Measurements from ENCODE around the gene MYL7.
"Not testable (repeated sequence)": the region's sequence is repeated elsewhere in the genome, so short reads cannot be mapped to it uniquely, and the experiment has no call there.

Gene MYL7

GRCh38 chr7:44132039-44132438 lies 9.1 kb downstream of the MYL7 start:
- Mint-ChIP-seq H3K4me1 (peaks cover 6% of the 10 kb centered on the region), H3K9me3 (peaks cover 3% of the 10 kb centered on the region), H3K27ac (no peak overlapping the region), H3K36me3 (peaks cover 5% of the 10 kb centered on the region), H3K4me3 (no peak overlapping the region), H3K27me3 (no peaks in the 10 kb centered on the region)
- ATAC-seq = no peak

- no peak overlapping the region for H3K27ac Mint-ChIP-seq
- no peak overlapping the region for H3K4me3 Mint-ChIP-seq
- H3K9me3 Mint-ChIP-seq = peaks cover 6% of the 10 kb centered on the region
- no peak for ATAC-seq
- H3K27me3 Mint-ChIP-seq = no peaks in the 10 kb centered on the region
- peaks cover 6% of the 10 kb centered on the region for H3K4me1 Mint-ChIP-seq
- H3K36me3 Mint-ChIP-seq = peaks cover 5% of the 10 kb centered on the region
These were observed 9.7 kb downstream of the MYL7 start for GRCh38 chr7:44131173-44132029.

GRCh38 chr7:44128721-44129582 lies 12.2 kb downstream of the MYL7 start:
- Mint-ChIP-seq H3K4me3 (no peak overlapping the region), H3K36me3 (peaks cover 5% of the 10 kb centered on the region), H3K27me3 (no peaks in the 10 kb centered on the region), H3K27ac (no peak overlapping the region), H3K9me3 (peaks cover 6% of the 10 kb centered on the region), H3K4me1 (peaks cover 11% of the 10 kb centered on the region)
- ATAC-seq = no peak

- Mint-ChIP-seq H3K4me3 (no peak overlapping the region), H3K27me3 (no peaks in the 10 kb centered on the region), H3K27ac (no peak overlapping the region), H3K4me1 (peaks cover 21% of the 10 kb centered on the region), H3K9me3 (peaks cover 6% of the 10 kb centered on the region), H3K36me3 (peaks cover 5% of the 10 kb centered on the region)
- ATAC-seq = no peak
These were observed 14.0 kb downstream of the MYL7 start for GRCh38 chr7:44127161-44127560.

GRCh38 chr7:44126574-44126973 lies 14.6 kb downstream of the MYL7 start:
- not testable (repeated sequence) for H3K36me3 Mint-ChIP-seq, ATAC-seq, H3K27ac Mint-ChIP-seq, H3K4me3 Mint-ChIP-seq, H3K27me3 Mint-ChIP-seq, H3K9me3 Mint-ChIP-seq
- H3K4me1 Mint-ChIP-seq = peaks cover 25% of the 10 kb centered on the region

- Mint-ChIP-seq H3K4me1 (peaks cover 30% of the 10 kb centered on the region), H3K9me3 (peaks cover 6% of the 10 kb centered on the region), H3K27me3 (no peaks in the 10 kb centered on the region), H3K36me3 (peaks cover 19% of the 10 kb centered on the region), H3K4me3 (no peak overlapping the region), H3K27ac (no peak overlapping the region)
- ATAC-seq = no peak
These were observed 16.3 kb downstream of the MYL7 start for GRCh38 chr7:44124822-44125202.

GRCh38 chr7:44123190-44124003 lies 17.7 kb downstream of the MYL7 start, which contains the start of gene POLD2:
Gene POLD2, minus strand, starts transcription at chr7:44123548. Its CDS starts 1,495 bp downstream, at chr7:44122053.
- peaks cover 6% of the 10 kb centered on the region for H3K9me3 Mint-ChIP-seq

GRCh38 chr7:44122529-44122928 lies 18.6 kb downstream of the MYL7 start:
- peaks cover 5% of the 10 kb centered on the region for H3K9me3 Mint-ChIP-seq
- H3K27ac Mint-ChIP-seq = peak overlapping the region; percentile 81
- peaks cover 38% of the 10 kb centered on the region for H3K36me3 Mint-ChIP-seq
- peaks cover 44% of the 10 kb centered on the region for H3K4me1 Mint-ChIP-seq
- no peaks in the 10 kb centered on the region for H3K27me3 Mint-ChIP-seq
- ATAC-seq = no peak
- H3K4me3 Mint-ChIP-seq = peak overlapping the region; percentile 86

More at GRCh38 chr7:44123190-44124003, 17.7 kb downstream of the MYL7 start, which contains the start of gene POLD2:
- H3K4me3 Mint-ChIP-seq = peak within 1 kb of the TSS; percentile 86
- H3K4me1 Mint-ChIP-seq = peaks cover 38% of the 10 kb centered on the region
- H3K27me3 Mint-ChIP-seq = no peaks in the 10 kb centered on the region
- H3K36me3 Mint-ChIP-seq = peaks cover 31% of the 10 kb centered on the region
- H3K27ac Mint-ChIP-seq = peak within 1 kb of the TSS; percentile 81
- ATAC-seq = peak; percentile 100

- Mint-ChIP-seq H3K27ac (peak overlapping the region; percentile 81), H3K27me3 (no peaks in the 10 kb centered on the region), H3K9me3 (peaks cover 2% of the 10 kb centered on the region), H3K4me1 (peaks cover 41% of the 10 kb centered on the region), H3K36me3 (peaks cover 41% of the 10 kb centered on the region), H3K4me3 (peak overlapping the region; percentile 86)
- no peak for ATAC-seq
These were observed 19.2 kb downstream of the MYL7 start for GRCh38 chr7:44121761-44122420.

- no peak for ATAC-seq
- Mint-ChIP-seq H3K27me3 (no peaks in the 10 kb centered on the region), H3K36me3 (peaks cover 48% of the 10 kb centered on the region), H3K4me3 (no peak overlapping the region), H3K9me3 (no peaks in the 10 kb centered on the region), H3K4me1 (peaks cover 41% of the 10 kb centered on the region), H3K27ac (no peak overlapping the region)
These were observed 20.7 kb downstream of the MYL7 start for GRCh38 chr7:44120395-44120794.

- Mint-ChIP-seq H3K27ac (no peak overlapping the region), H3K4me1 (peaks cover 41% of the 10 kb centered on the region), H3K27me3 (no peaks in the 10 kb centered on the region), H3K36me3 (peaks cover 51% of the 10 kb centered on the region), H3K9me3 (no peaks in the 10 kb centered on the region), H3K4me3 (no peak overlapping the region)
- no peak for ATAC-seq
These were observed 21.2 kb downstream of the MYL7 start for GRCh38 chr7:44119829-44120380.

GRCh38 chr7:44117801-44118429 lies 23.2 kb downstream of the MYL7 start:
- H3K36me3 Mint-ChIP-seq = peaks cover 71% of the 10 kb centered on the region
- H3K27ac Mint-ChIP-seq = no peak overlapping the region
- no peaks in the 10 kb centered on the region for H3K9me3 Mint-ChIP-seq
- H3K4me3 Mint-ChIP-seq = no peak overlapping the region
- peaks cover 33% of the 10 kb centered on the region for H3K4me1 Mint-ChIP-seq
- H3K27me3 Mint-ChIP-seq = no peaks in the 10 kb centered on the region
- peak; percentile 29 for ATAC-seq

- Mint-ChIP-seq H3K4me3 (no peak overlapping the region), H3K27ac (no peak overlapping the region), H3K36me3 (peaks cover 80% of the 10 kb centered on the region), H3K27me3 (no peaks in the 10 kb centered on the region), H3K9me3 (no peaks in the 10 kb centered on the region), H3K4me1 (peaks cover 24% of the 10 kb centered on the region)
- ATAC-seq = no peak
These were observed 24.1 kb downstream of the MYL7 start for GRCh38 chr7:44116789-44117666.
